Kidney epithelial cell (primary cell): Measurements from ENCODE around the gene CFLAR. TPM values are rescaled to one million over a fixed set of nuclear protein-coding genes. Genes with fewer than 3 reads are reported as not detected.
"Not testable (repeated sequence)": the region's sequence is repeated elsewhere in the genome, so short reads cannot be mapped to it uniquely, and the experiment has no call there.

Source experiments
- DNase-seq: peaks from one replicate; pipeline ENCODE4 v3.0.0-alpha.2; 2010; ENCODE audit warnings: low read depth
- H3K27me3 ChIP-seq: 2 replicates; pipeline ENCODE4 v1.6.0; 2011; ENCODE audit warnings: low read length; ENCODE audit not compliant: control insufficient read depth, insufficient read depth
- H3K36me3 ChIP-seq: 2 replicates; pipeline ENCODE4 v1.5.1; 2011; ENCODE audit warnings: low read length; ENCODE audit not compliant: control insufficient read depth, insufficient read depth
- H3K4me3 ChIP-seq: 2 replicates; pipeline ENCODE4 v1.5.1; 2011; ENCODE audit warnings: low read depth, mild to moderate bottlenecking, control low read depth, low read length
- total RNA-seq: library from RNA; depleted of rRNA; stranded (reverse); fragments of >200 nt; gene quantifications from 2 replicates; pipeline ENCODE4 v1.2.3, GENCODE V29; 2015
- TF ChIP-seq, protein P1 (sequence below): IDR thresholded peaks from 2 replicates; pipeline ENCODE4 v1.5.1; 2011; ENCODE audit warnings: mild to moderate bottlenecking, moderate library complexity, low read length, control low read depth, inconsistent platforms; ENCODE audit not compliant: insufficient read depth, poor library complexity, severe bottlenecking

Gene CFLAR
- total RNA-seq, 1 donor from 2014 or later: 99.7 TPM

GRCh38 chr2:201174687-201175086, 58.7 kb downstream of the CFLAR start:
- TF ChIP-seq, protein P1, sequence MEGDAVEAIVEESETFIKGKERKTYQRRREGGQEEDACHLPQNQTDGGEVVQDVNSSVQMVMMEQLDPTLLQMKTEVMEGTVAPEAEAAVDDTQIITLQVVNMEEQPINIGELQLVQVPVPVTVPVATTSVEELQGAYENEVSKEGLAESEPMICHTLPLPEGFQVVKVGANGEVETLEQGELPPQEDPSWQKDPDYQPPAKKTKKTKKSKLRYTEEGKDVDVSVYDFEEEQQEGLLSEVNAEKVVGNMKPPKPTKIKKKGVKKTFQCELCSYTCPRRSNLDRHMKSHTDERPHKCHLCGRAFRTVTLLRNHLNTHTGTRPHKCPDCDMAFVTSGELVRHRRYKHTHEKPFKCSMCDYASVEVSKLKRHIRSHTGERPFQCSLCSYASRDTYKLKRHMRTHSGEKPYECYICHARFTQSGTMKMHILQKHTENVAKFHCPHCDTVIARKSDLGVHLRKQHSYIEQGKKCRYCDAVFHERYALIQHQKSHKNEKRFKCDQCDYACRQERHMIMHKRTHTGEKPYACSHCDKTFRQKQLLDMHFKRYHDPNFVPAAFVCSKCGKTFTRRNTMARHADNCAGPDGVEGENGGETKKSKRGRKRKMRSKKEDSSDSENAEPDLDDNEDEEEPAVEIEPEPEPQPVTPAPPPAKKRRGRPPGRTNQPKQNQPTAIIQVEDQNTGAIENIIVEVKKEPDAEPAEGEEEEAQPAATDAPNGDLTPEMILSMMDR: no peak
- Histone ChIP-seq H3K36me3 (no peaks in the 10 kb centered on the region), H3K27me3 (no peaks in the 10 kb centered on the region), H3K4me3 (no peak overlapping the region)
- DNase-seq: no peak

GRCh38 chr2:201176081-201176481, 60.1 kb downstream of the CFLAR start:
- Histone ChIP-seq H3K27me3 (no peaks in the 10 kb centered on the region), H3K36me3 (no peaks in the 10 kb centered on the region), H3K4me3 (no peak overlapping the region)
- no peak for DNase-seq
- TF ChIP-seq, protein P1: no peak

DNA sequence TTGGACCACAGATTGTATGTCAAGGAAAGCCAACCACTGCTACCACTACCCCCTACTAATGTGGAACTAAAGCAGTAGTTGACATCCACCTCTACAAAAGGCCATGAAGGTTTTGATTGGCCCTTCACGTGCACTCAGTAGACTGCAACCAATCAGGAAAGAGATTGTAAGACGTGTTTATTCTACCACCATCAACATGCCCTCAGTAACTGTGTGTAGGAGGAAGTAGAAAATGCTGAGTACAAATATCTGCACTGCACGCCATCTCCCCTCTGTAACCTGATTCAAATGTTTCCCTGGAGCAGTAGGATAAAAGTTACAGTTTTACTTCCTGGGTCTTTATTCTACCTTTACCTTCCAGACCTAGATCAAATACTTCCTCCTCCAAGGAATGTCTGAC, 64.0 kb downstream of the CFLAR start:
- H3K36me3 ChIP-seq: no peaks in the 10 kb centered on the region
- no peak for DNase-seq

DNA sequence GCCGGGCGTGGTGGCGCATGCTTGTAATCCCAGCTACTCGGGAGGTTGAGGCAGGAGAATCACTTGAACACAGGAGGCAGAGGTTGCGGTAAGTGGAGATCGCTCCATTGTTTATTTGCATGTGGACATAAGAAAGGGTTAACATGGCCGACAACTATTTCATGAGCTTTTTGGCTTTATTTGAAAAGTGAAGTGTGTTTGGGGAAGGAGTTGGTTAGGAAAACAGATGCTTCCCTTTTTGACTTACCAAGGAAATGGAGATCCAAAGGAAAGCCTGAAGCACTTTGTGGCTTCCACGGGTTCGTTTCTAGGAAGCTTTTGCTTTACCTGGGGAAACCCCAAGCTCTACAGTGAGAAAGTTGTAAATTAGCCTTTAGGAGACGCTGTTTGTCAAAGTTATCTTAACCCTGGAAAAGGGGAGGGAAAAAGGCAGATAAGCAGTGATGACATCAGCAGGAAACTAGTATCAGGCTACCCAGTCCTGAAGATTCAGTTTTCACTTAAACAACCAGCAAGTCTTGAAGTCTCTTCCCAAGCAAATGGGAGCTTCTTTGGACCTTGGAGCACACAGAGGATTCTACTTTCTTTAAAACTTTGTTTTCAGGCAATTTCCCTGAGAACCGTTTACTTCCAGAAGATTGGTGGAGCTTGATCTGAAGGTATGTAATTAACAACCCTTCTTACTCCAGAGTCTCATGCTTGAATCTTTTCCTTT, 66.8 kb downstream of the CFLAR start, which contains the start of gene CASP10:
CASP10 (plus strand) TSS at position 492 of the 715 bp plus-strand sequence. CDS start 2,637 bp downstream, outside the sequence.
- H3K27me3 ChIP-seq: no peaks in the 10 kb centered on the region
- TF ChIP-seq, protein P1: peak; percentile 30
- DNase-seq: peak; percentile 29

More for the DNA sequence above, 64.0 kb downstream of the CFLAR start:
- TF ChIP-seq, protein P1: no peak
- Histone ChIP-seq H3K4me3 (no peak overlapping the region), H3K27me3 (no peaks in the 10 kb centered on the region)

GRCh38 chr2:201183365-201183727, 67.4 kb downstream of the CFLAR start:
- no peaks in the 10 kb centered on the region for H3K27me3 ChIP-seq
- DNase-seq: no peak
- H3K4me3 ChIP-seq: peak overlapping the region; percentile 5
- TF ChIP-seq, protein P1: no peak
- H3K36me3 ChIP-seq: no peaks in the 10 kb centered on the region

More for the DNA sequence above, 66.8 kb downstream of the CFLAR start, which contains the start of gene CASP10:
- Histone ChIP-seq H3K4me3 (peak within 1 kb of the TSS; percentile 5), H3K36me3 (no peaks in the 10 kb centered on the region)

GRCh38 chr2:201183835-201184234, 67.9 kb downstream of the CFLAR start:
- not testable (repeated sequence) for H3K27me3 ChIP-seq, H3K4me3 ChIP-seq, H3K36me3 ChIP-seq, DNase-seq

DNA sequence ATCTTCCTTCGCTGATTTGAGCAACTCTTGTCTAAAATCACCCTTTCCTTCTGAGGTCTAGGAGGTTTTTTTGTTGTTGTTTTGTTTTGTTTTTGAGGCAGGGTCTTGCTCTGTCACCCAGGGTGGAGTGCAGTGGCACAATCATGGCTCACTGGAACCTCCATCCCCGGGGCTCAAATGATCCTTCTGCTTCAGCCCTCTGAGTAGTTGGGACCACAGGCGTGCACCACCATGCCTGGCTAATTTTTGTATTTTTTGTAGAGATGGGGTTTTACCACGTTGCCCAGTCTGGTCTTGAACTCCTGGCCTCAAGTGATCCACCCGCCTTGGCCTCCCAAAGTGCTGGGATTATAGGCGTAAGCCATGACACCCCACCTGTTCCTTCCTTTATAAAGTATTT, 68.3 kb downstream of the CFLAR start:
- not testable (repeated sequence) for H3K4me3 ChIP-seq, DNase-seq, H3K27me3 ChIP-seq, H3K36me3 ChIP-seq
